K562 (cell line): ENCODE measurements around the gene GPR162. TPM values are rescaled to one million over a fixed set of nuclear protein-coding genes. Genes with fewer than 3 reads are reported as not detected.
A peak's percentile ranks its signal among the peaks of the same experiment; 100 is the strongest.

Source experiments
- ATAC-seq: fragments of 200-7000 bp; cut with Tn5 transposase; 3 replicates; pipeline ENCODE4 v1.9.1; 2020; ENCODE audit warnings: moderate library complexity
- BruUV-seq: library from RNA; stranded (reverse); fragments of 400-500 nt; replicated peaks from 2 replicates; lab custom pipeline; 2021; lab: Mats Ljungman, UMichigan
- CTCF ChIA-PET: fragments of 300-600 bp; formaldehyde crosslinking; extraction: SDS; loops from one replicate; lab custom pipeline; 2021; ENCODE audit warnings: low intra/inter-chr PET ratio; lab: Yijun Ruan, JAX
- POLR2A ChIA-PET: fragments of 300-600, 350-650 bp; sonication (Branson Sonifier 250); formaldehyde crosslinking; extraction: SDS; loops from one replicate; lab custom pipeline; 2021; ENCODE audit warnings: antibody characterized with exemption, inconsistent platforms; lab: Yijun Ruan, JAX
- DNase-seq, 4 experiments: peaks; one replicate each; pipeline versions ENCODE4 v3.0.0 to v3.0.0-alpha.2; 2011 to 2018; ENCODE audit warnings: low spot score in 3 of 4, mixed read lengths in 3 of 4; ENCODE audit errors: extremely low read depth in 1 of 4
- FAIRE-seq: peaks from 2 replicates; lab custom pipeline; 2011; peaks lifted over from hg19 to GRCh38; lab: Jason Lieb, UNC
- H2AFZ ChIP-seq: 2 replicates; pipeline ENCODE4 v1.6.0; 2011; ENCODE audit warnings: low read depth, low read length, control low read depth, inconsistent platforms
- H3K27ac ChIP-seq: fragments of 200-600 bp; 3 replicates; pipeline ENCODE4 v1.8.0; 2011; ENCODE audit warnings: low read depth, mild to moderate bottlenecking, control low read depth, inconsistent platforms, low read length, moderate library complexity, mixed read lengths; ENCODE audit errors: extremely low read depth
- H3K27me3 ChIP-seq, 2 experiments: fragments of 300-600 bp in 1 of 2; 2 replicates in 1 of 2; 3 replicates in 1 of 2; pipeline versions ENCODE4 v1.6.0 to v1.8.0; 2011; ENCODE audit warnings: inconsistent platforms in 2 of 2, low read length in 2 of 2, mild to moderate bottlenecking in 1 of 2, mixed read lengths in 1 of 2, moderate library complexity in 1 of 2; ENCODE audit not compliant: control insufficient read depth in 2 of 2, insufficient read depth in 2 of 2
- H3K36me3 ChIP-seq: fragments of 300-600 bp; 3 replicates; pipeline ENCODE4 v1.8.0; 2011; ENCODE audit warnings: mild to moderate bottlenecking, low read length, inconsistent platforms; ENCODE audit not compliant: control insufficient read depth, insufficient read depth
- H3K4me1 ChIP-seq, 2 experiments: fragments of 200-600 bp in 1 of 2; replicated peaks in 1 of 2; 2 replicates in 1 of 2; 3 replicates in 1 of 2; pipeline versions ENCODE4 v1.5.1 to v1.8.0; 2011; ENCODE audit warnings: inconsistent platforms in 2 of 2, low read length in 2 of 2, mild to moderate bottlenecking in 1 of 2, mixed read lengths in 1 of 2, moderate library complexity in 1 of 2; ENCODE audit not compliant: control insufficient read depth in 2 of 2, insufficient read depth in 2 of 2
- H3K4me2 ChIP-seq: 2 replicates; pipeline ENCODE4 v1.6.1; 2011; ENCODE audit warnings: low read length, control low read depth, inconsistent platforms, mixed read lengths; ENCODE audit not compliant: insufficient read depth
- H3K4me3 ChIP-seq: fragments of 200-600 bp; sonication (generic), shearing (Covaris generic); 2 replicates; pipeline ENCODE4 v1.5.1; 2016; ENCODE audit warnings: control low read depth, inconsistent platforms
- H3K79me2 ChIP-seq: fragments of 200-600 bp; 3 replicates; pipeline ENCODE4 v1.8.0; 2011; ENCODE audit warnings: low read length, inconsistent platforms; ENCODE audit not compliant: control insufficient read depth, insufficient read depth
- H3K9ac ChIP-seq, 2 experiments: 2 replicates each; pipeline versions ENCODE4 v1.6.0 to v1.6.1; 2011; ENCODE audit warnings: low read depth in 2 of 2, low read length in 2 of 2, control low read depth in 1 of 2, inconsistent platforms in 1 of 2, mild to moderate bottlenecking in 1 of 2, mixed read lengths in 1 of 2; ENCODE audit not compliant: insufficient read depth in 1 of 2
- H3K9me1 ChIP-seq: one replicate; pipeline ENCODE4 v1.6.0; 2011; ENCODE audit warnings: inconsistent platforms, mild to moderate bottlenecking, low read length, moderate library complexity; ENCODE audit not compliant: control insufficient read depth, insufficient read depth
- H3K9me3 ChIP-seq: replicated peaks from 2 replicates; pipeline ENCODE4 v1.5.1; 2011; ENCODE audit warnings: low read depth, low read length, inconsistent platforms; ENCODE audit not compliant: control insufficient read depth, insufficient read depth
- H4K20me1 ChIP-seq: replicated peaks from 2 replicates; pipeline ENCODE4 v1.6.1; 2011; ENCODE audit warnings: low read length, inconsistent platforms, mixed read lengths; ENCODE audit not compliant: control insufficient read depth, insufficient read depth
- EWSR1 ChIP-seq: fragments of 450-650 bp; IDR thresholded peaks from 2 replicates; pipeline ENCODE4 v1.6.1; 2018; ENCODE audit warnings: borderline replicate concordance, mild to moderate bottlenecking, low read depth, moderate library complexity; ENCODE audit not compliant: partially characterized antibody
- HSF4 ChIP-seq: fragments of 250-450 bp; sonication (Bioruptor Pico); IDR thresholded peaks from 2 replicates; pipeline ENCODE4 v2.1.2; 2022; ENCODE audit warnings: mild to moderate bottlenecking, moderate library complexity, borderline replicate concordance
- NR0B1 ChIP-seq: fragments of 450-650 bp; IDR thresholded peaks from one replicate; pipeline ENCODE4 v1.6.1; 2018; ENCODE audit warnings: mild to moderate bottlenecking, moderate library complexity; ENCODE audit not compliant: partially characterized antibody
- RAD21 ChIP-seq, 2 experiments: fragments of 250-450 bp in 1 of 2; fragments of 450-650 bp in 1 of 2; sonication (Bioruptor Pico) in 1 of 2; formaldehyde crosslinking in 1 of 2; IDR thresholded peaks in 1 of 2; conservative IDR thresholded peaks in 1 of 2; 2 replicates each; pipeline versions ENCODE4 v1.4.0 to v1.8.0; 2020 to 2022; ENCODE audit warnings: mild to moderate bottlenecking in 2 of 2, moderate library complexity in 1 of 2
- SP1 ChIP-seq: sonication (generic); formaldehyde crosslinking; IDR thresholded peaks from 2 replicates; pipeline ENCODE4 v1.8.1; 2022; ENCODE audit warnings: mild to moderate bottlenecking, missing genetic modification reagents
- TSC22D4 ChIP-seq: fragments of 450-650 bp; IDR thresholded peaks from 2 replicates; pipeline ENCODE4 v1.6.1; 2016; ENCODE audit warnings: missing genetic modification characterization, missing biosample characterization, control low read depth
- ZMIZ1 ChIP-seq, 2 experiments: fragments of 150-350 bp in 1 of 2; IDR thresholded peaks; 2 replicates each; pipeline ENCODE4 v1.6.1; 2012 to 2016; ENCODE audit warnings: low read depth in 2 of 2, low read length in 2 of 2, mild to moderate bottlenecking in 1 of 2, moderate library complexity in 1 of 2
- ZNF609 ChIP-seq: sonication (generic); formaldehyde crosslinking; IDR thresholded peaks from 2 replicates; pipeline ENCODE4 v1.8.1; 2023; ENCODE audit warnings: missing genetic modification reagents, mild to moderate bottlenecking, borderline replicate concordance
- WGBS: fragments of 100-300 bp; shearing (Covaris generic); methylation state at CpG from one replicate; pipeline ENCODE4 v1.1.6; 2016; ENCODE audit warnings: low coverage, mixed read lengths; ENCODE audit not compliant: insufficient coverage; ENCODE audit errors: missing lambda C conversion rate; 5-methylcytosine and 5-hydroxymethylcytosine counted together
- in situ Hi-C: fragments of 300-500 bp; cut with MboI; formaldehyde crosslinking; loops from 4 replicates; pipeline ENCODE4 v1.15.0; 2018; ENCODE audit warnings: inconsistent platforms, mixed read lengths
- intact Hi-C: fragments of 100-400 bp; cut with micrococcal nuclease; formaldehyde crosslinking; loops from 2 replicates; pipeline ENCODE4 v1.14.2; 2022
- polyA plus RNA-seq, 8 experiments: library from polyadenylated mRNA; depleted of rRNA in 4 of 8; stranded (reverse) in 5 of 8; unstranded in 3 of 8; fragments of >200 nt; fragmentation: Nextera tagmentation in 2 of 8; fragmentation: Illumina TruSeq in 1 of 8; extraction: Ambion mirVana in 2 of 8; extraction: Trizol in 1 of 8; gene quantifications; 2 replicates each; pipeline versions ENCODE4 v1.2.1 to v1.2.3, GENCODE V29; 2011 to 2014; ENCODE audit warnings: inconsistent platforms in 1 of 8, missing spikeins in 1 of 8
- total RNA-seq, 7 experiments: library from RNA; depleted of rRNA in 6 of 7; stranded (reverse); fragments of >200 nt in 6 of 7; fragmentation: Illumina TruSeq in 2 of 7; extraction: Trizol in 2 of 7; gene quantifications; 2 replicates each; pipeline versions ENCODE4 v1.2.1 to v1.2.3, GENCODE V29; 2011 to 2021; ENCODE audit warnings: low replicate concordance in 1 of 7

Gene GPR162
- total and polyA plus RNA-seq, 9 of the 15 experiments (the other 6 are each of a cell fraction or from before 2014, with no cell fraction given): 0.65 to 1.8 (median 1.1) TPM; not detected in 2

GRCh38 chr12:6868211-6869048 is 46.8 kb downstream of the GPR162 start:
- Histone ChIP-seq H4K20me1 (peaks cover 47% of the 10 kb centered on the region), H3K4me2 (peak overlapping the region; percentile 87), H3K4me1 (peaks cover 33 to 58% of the 10 kb centered on the region in 2 experiments; a peak in 4 of 5 replicates), H3K4me3 (peak overlapping the region; percentile 96), H2AFZ (no peak overlapping the region), H3K27me3 (no peaks in the 10 kb centered on the region), H3K79me2 (peaks cover 51% of the 10 kb centered on the region), H3K36me3 (peaks cover 61% of the 10 kb centered on the region), H3K9me1 (no peaks in the 10 kb centered on the region), H3K9ac (peak overlapping the region; percentile 87 to 98), H3K9me3 (no peaks in the 10 kb centered on the region), H3K27ac (peak overlapping the region; percentile 94)
- in situ Hi-C loops: loop anchor here (5.0 kb wide), 1 partner anchor 74 kb away; the partner anchor contains the start of genes C12orf57 and RNU7-1
- CTCF ChIA-PET: interaction anchor here (0.9 to 1.5 kb wide), 4 partner anchors 93 to 245 kb away, joined by 3 to 5 read pairs (median 3); no protein-coding TSS in a partner anchor
- no peak for ATAC-seq
- POLR2A ChIA-PET: interaction anchor here (0.5 to 11.3 kb wide), 26 partner anchors 10 to 1050 kb away, joined by 3 to 174 read pairs (median 4); partner anchors contain the start of genes C12orf57, CDCA3, MLF2 and RNU7-1
- intact Hi-C loops: loop anchor here (5.0 kb wide), 1 partner anchor 74 kb away; the partner anchor contains the start of genes C12orf57 and RNU7-1
- WGBS: 1% methylated on average over 17 of the region's 22 CpGs
- DNase-seq: peak in 2 of 4 experiments; percentile 13 to 36
- BruUV-seq: no TSS peak
- peak; percentile 58 for FAIRE-seq
- TF ChIP-seq ZMIZ1 (IDR thresholded peaks at IDR 0.05; ENCODE audit: low read depth in 2 of 2, low read length in 2 of 2) (no peak), EWSR1 (no peak), HSF4 (CRISPR knock-in tag) (no peak), ZNF609 (CRISPR knock-in tag) (no peak), TSC22D4 (no peak), RAD21 (CRISPR knock-in tag; conservative IDR thresholded peaks at IDR 0.05 in 1 of 2, IDR thresholded peaks at IDR 0.05 in 1 of 2) (no peak), SP1 (CRISPR knock-in tag) (peak; percentile 13), NR0B1 (no peak)
